SW 1271 (cell line): ENCODE data around the gene SLC19A3.
A peak's percentile ranks its signal among the peaks of the same experiment; 100 is the strongest.
"Not testable (repeated sequence)": the region's sequence is repeated elsewhere in the genome, so short reads cannot be mapped to it uniquely, and the experiment has no call there.

Source experiments
- DNase-seq, 2 experiments: peaks; one replicate each; lab custom pipeline; 2025; lab: John Stamatoyannopoulos, UW

The SLC19A3 gene

DNA sequence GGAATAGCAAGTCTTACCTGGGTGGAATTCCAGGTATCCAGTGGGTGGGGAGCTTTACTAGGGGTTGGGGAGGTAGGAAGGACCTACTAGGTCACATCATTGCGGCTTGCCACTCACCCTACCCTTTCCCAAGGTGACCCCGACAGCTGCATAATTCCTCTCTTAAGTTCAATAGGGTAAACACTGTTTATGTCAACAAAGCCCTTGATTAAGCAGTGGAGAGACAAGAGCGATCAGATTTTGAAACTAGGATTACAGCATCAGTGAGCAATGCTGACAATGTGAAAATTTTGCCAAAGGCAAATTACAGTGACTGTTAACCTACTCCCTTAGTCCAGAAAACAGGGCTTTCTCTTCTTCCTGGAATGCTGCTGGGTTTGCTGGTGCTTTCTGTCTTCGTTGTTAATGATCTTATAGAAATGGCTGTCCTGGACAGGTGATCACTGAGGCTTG is 14.5 kb downstream of the SLC19A3 start:
- peak in 1 of 2 experiments; percentile 18 for DNase-seq

DNA sequence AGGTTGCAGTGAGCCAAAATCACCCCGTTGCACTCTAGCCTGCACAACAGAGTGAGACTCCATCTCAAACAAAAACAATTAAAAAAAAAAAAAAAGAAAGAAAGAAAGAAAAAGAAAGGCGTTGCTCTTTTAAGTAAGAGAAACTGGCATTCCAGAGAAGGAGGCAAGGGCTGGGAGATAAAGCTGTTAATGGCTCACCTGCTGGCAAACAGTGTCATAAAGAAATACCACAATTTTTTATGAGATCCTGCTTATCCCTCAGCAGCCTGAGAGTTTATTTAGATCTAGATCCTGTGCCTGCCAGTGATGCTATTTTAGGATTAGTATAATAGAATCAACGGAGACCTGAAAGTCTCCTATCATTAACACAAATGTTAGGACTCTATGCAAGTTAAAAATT is 16.3 kb downstream of the SLC19A3 start:
- DNase-seq, result no peak

- no peak for DNase-seq
Observed at GRCh38 chr2:227696990-227697679, 20.7 kb downstream of the SLC19A3 start.

- DNase-seq, result no peak
Observed at GRCh38 chr2:227687189-227687588, 30.6 kb downstream of the SLC19A3 start.

DNA sequence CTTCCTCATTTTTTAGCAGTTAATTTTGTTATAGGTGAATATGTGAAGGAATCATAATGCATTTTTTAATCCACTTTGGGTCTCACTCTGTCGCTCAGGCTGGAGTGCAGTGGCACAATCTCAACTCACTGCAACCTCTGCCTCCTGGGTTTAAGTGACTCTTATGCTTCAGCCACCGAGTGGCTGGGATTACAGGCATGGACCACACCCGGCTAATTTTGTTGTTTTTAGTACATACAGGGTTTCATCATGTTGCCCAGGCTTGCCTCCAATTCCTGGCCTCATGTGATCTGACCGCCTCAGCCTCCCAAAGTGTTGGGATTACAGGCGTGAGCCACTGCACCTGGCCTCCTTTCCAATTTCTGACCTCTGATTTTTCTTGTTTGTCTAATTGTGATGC is 33.6 kb downstream of the SLC19A3 start:
- DNase-seq, result no peak

DNA sequence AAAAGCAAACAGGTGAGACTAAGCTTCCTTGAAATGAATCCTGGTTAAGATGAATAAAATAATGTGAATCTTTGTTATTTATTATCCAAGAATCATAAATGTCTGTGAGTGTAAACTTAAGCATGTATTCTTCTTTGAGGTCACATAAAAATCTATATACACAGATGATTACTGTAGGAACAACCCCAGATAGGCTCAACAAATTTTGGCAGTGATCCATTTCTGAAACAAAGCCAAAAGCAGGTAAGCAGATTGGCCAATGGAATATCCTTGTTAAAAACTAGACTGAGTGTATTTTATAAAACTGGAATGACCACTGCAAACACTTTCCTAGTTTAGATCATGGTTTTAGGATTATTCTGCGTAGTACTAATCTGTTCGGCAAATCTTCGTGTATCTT is 39.9 kb downstream of the SLC19A3 start:
- no peak for DNase-seq

- no peak for DNase-seq
Observed at GRCh38 chr2:227674485-227674884, 43.3 kb downstream of the SLC19A3 start.

GRCh38 chr2:227673620-227674019 is 44.2 kb downstream of the SLC19A3 start:
- not testable (repeated sequence) for DNase-seq

DNA sequence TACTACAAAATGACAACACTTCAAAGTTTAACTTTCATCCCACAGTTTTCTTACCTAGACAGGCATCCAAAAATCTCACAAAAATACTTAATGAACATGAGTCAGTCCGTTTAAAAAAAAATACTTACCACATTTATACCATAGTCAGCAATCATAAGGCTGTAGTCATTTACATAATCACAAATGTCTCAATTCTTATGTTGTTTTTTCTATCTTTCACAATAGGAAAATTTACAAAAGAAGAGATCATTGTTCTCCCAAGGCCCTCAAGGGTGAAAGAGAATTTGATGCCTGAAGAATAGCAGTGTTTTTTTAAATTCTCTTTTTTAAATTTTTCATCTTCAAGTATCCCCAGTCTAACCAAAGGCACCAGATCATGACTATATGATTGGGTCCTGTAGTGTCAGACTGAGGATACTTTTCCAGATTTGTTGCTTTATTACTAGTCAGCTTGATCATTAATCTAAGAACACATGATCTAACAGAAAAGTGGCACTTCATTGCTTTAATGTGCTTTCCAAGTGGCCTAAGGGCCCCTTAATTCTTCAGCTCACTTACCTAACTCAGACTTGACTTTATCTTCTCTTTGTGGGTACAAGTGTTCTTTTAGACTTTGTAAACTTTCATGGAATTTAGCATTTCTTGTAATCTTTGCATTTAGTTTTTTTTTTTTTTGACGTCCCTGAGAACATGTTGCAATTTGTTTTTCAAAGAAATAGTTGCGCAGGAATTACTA is 46.5 kb downstream of the SLC19A3 start:
- DNase-seq, result no peak

- DNase-seq, result not testable (repeated sequence)
Observed at GRCh38 chr2:227666631-227667170, 51.1 kb downstream of the SLC19A3 start, which contains the start of gene SCYGR5. Gene SCYGR5 (plus strand): TSS chr2:227666804. CDS start chr2:227666804, 0 bp downstream.

GRCh38 chr2:227665189-227665940 is 52.5 kb downstream of the SLC19A3 start:
- DNase-seq, result no peak

GRCh38 chr2:227661827-227662226 is 56.0 kb downstream of the SLC19A3 start:
- DNase-seq, result no peak

GRCh38 chr2:227661025-227661649 is 56.7 kb downstream of the SLC19A3 start:
- DNase-seq, result no peak

GRCh38 chr2:227657199-227657845 is 60.5 kb downstream of the SLC19A3 start:
- DNase-seq, result no peak

DNA sequence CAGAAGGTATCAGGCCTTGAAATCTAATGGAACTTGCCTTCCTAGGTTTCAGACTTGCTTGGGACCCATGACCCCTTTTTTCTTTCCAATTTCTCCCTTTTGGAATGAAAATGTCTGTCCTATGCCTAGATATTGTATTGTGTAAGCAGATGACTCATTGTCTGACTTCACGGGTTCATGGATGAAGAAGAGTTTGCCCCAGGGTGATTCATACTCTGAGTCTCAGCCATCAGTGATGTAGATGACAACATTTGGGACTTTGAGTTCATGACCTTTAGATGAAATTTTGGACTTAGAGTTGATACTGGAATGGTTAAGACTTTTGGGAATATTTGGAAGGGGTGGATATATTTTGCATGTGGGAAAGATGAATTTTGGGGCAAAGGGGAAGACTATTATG is 62.4 kb downstream of the SLC19A3 start:
- DNase-seq, result peak; percentile 7 to 32

DNA sequence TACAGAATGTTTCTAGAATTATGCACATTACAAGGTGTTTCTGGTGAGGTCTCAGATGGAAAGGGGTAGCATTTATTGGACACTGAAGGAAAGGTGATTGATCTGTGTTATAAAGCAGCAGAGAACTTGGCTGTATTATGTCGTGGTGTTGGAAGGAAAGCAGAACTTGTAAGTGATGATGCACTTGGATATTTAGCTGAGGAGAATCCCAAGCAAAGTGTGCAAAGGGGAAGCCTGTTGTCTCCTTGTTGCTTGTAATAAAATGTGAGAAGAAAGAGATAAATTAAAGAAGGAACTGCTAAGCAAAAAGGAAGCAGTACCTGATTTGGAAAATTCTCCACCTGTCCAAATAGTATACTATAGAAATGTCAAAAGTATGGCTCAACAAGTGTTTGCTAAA is 63.4 kb downstream of the SLC19A3 start:
- DNase-seq, result no peak

GRCh38 chr2:227653419-227653818 is 64.4 kb downstream of the SLC19A3 start:
- no peak for DNase-seq

- DNase-seq, result no peak
Observed at GRCh38 chr2:227643990-227644551, 73.8 kb downstream of the SLC19A3 start.

- DNase-seq, result no peak
Observed at GRCh38 chr2:227642656-227643055, 75.2 kb downstream of the SLC19A3 start.

GRCh38 chr2:227634201-227634600 is 83.6 kb downstream of the SLC19A3 start:
- DNase-seq, result no peak
